GM12878 (cell line): ENCODE results near the gene SIRT7. TPM values are rescaled to one million over a fixed set of nuclear protein-coding genes. Genes with fewer than 3 reads are reported as not detected.

Source experiments
- ATAC-seq: fragments of 200-7000 bp; cut with Tn5 transposase; 3 replicates; pipeline ENCODE4 v1.9.1; 2020; ENCODE audit warnings: mild to moderate bottlenecking, moderate library complexity
- BruUV-seq: library from RNA; stranded (reverse); fragments of 400-500 nt; replicated peaks from 2 replicates; lab custom pipeline; 2021; lab: Mats Ljungman, UMichigan
- CTCF ChIA-PET: fragments of 300-600 bp; sonication (Branson Sonifier 250); formaldehyde crosslinking; extraction: SDS; loops from one replicate; lab custom pipeline; 2021; ENCODE audit warnings: inconsistent platforms; lab: Yijun Ruan, JAX
- POLR2A ChIA-PET: fragments of 350-600 bp; formaldehyde crosslinking; extraction: SDS; loops from one replicate; lab custom pipeline; 2021; ENCODE audit warnings: inconsistent platforms; lab: Charles Lee
- RAD21 ChIA-PET: fragments of 300-600 bp; sonication (Branson Sonifier 250); formaldehyde crosslinking; loops from one replicate; lab custom pipeline; 2023; ENCODE audit warnings: antibody characterized with exemption; ENCODE audit not compliant: unreplicated experiment; lab: Charles Lee
- SMC1A ChIA-PET: fragments of 300-600 bp; sonication (Branson Sonifier 250); formaldehyde crosslinking; loops from one replicate; lab custom pipeline; 2023; ENCODE audit not compliant: unreplicated experiment, uncharacterized antibody; lab: Charles Lee
- DNase-seq: peaks from one replicate; pipeline ENCODE4 v3.0.0-alpha.2; 2011; ENCODE audit warnings: low read depth, low spot score
- FAIRE-seq: peaks from 3 replicates; lab custom pipeline; 2011; peaks lifted over from hg19 to GRCh38; lab: Jason Lieb, UNC
- H2AFZ ChIP-seq: 2 replicates; pipeline ENCODE4 v1.6.0; 2011; ENCODE audit warnings: low read depth, low read length, control low read depth; ENCODE audit not compliant: control insufficient read depth
- H3K27ac ChIP-seq: 2 replicates; pipeline ENCODE4 v1.5.1; 2011; ENCODE audit warnings: control low read depth; ENCODE audit not compliant: control insufficient read depth, insufficient read depth
- H3K27me3 ChIP-seq, 2 experiments: replicated peaks in 1 of 2; 2 replicates each; pipeline versions ENCODE4 v1.6.0 to v1.6.1; 2011; ENCODE audit warnings: low read length in 1 of 2; ENCODE audit not compliant: control insufficient read depth in 2 of 2, insufficient read depth in 2 of 2
- H3K36me3 ChIP-seq, 2 experiments: 2 replicates each; pipeline ENCODE4 v1.5.1; 2011; ENCODE audit warnings: low read length in 1 of 2; ENCODE audit not compliant: control insufficient read depth in 2 of 2, insufficient read depth in 2 of 2
- H3K4me1 ChIP-seq: 2 replicates; pipeline ENCODE4 v1.6.1; 2011; ENCODE audit warnings: mild to moderate bottlenecking, low read length, moderate library complexity, mixed read lengths; ENCODE audit not compliant: control insufficient read depth, insufficient read depth
- H3K4me2 ChIP-seq: 2 replicates; pipeline ENCODE4 v1.6.0; 2011; ENCODE audit warnings: control low read depth; ENCODE audit not compliant: control insufficient read depth, insufficient read depth
- H3K4me3 ChIP-seq: fragments of 200-600 bp; sonication (generic); 2 replicates; pipeline ENCODE4 v1.5.1; 2016
- H3K79me2 ChIP-seq: 2 replicates; pipeline ENCODE4 v1.6.0; 2011; ENCODE audit warnings: low read length; ENCODE audit not compliant: control insufficient read depth, insufficient read depth
- H3K9ac ChIP-seq: 2 replicates; pipeline ENCODE4 v1.8.0; 2011; ENCODE audit warnings: low read length, control low read depth, mixed read lengths; ENCODE audit not compliant: control insufficient read depth, insufficient read depth
- H3K9me3 ChIP-seq: replicated peaks from 3 replicates; pipeline ENCODE4 v1.5.1; 2011; ENCODE audit warnings: mild to moderate bottlenecking, low read length; ENCODE audit not compliant: control insufficient read depth, insufficient read depth
- H4K20me1 ChIP-seq: 2 replicates; pipeline ENCODE4 v1.6.0; 2011; ENCODE audit not compliant: control insufficient read depth, insufficient read depth
- CBFB ChIP-seq: IDR thresholded peaks from 2 replicates; pipeline ENCODE4 v1.6.1; 2016; ENCODE audit warnings: antibody characterized with exemption, low read depth
- FOS ChIP-seq: IDR thresholded peaks from 3 replicates; pipeline ENCODE4 v1.6.1; 2011; ENCODE audit warnings: borderline replicate concordance; ENCODE audit not compliant: insufficient read length; ENCODE audit errors: extremely low read depth
- FOXM1 ChIP-seq: IDR thresholded peaks from 2 replicates; pipeline ENCODE4 v1.6.1; 2012; ENCODE audit warnings: low read depth, mild to moderate bottlenecking, inconsistent platforms, low read length, moderate library complexity
- MTA2 ChIP-seq: fragments of 450-650 bp; IDR thresholded peaks from 2 replicates; pipeline ENCODE4 v1.6.1; 2016; ENCODE audit warnings: low read depth, mild to moderate bottlenecking, moderate library complexity
- MYB ChIP-seq: fragments of 150-350 bp; IDR thresholded peaks from 2 replicates; pipeline ENCODE4 v1.6.1; 2014; ENCODE audit warnings: mild to moderate bottlenecking, low read depth, low read length, borderline replicate concordance
- NBN ChIP-seq: fragments of 450-650 bp; IDR thresholded peaks from 2 replicates; pipeline ENCODE4 v1.6.1; 2016
- RAD21 ChIP-seq: IDR thresholded peaks from 2 replicates; pipeline ENCODE4 v1.6.1; 2011; ENCODE audit warnings: mild to moderate bottlenecking, low read depth, low read length, moderate library complexity; ENCODE audit not compliant: insufficient read depth
- SRF ChIP-seq, 2 experiments: IDR thresholded peaks; 2 replicates each; pipeline ENCODE4 v1.6.1; 2011; ENCODE audit warnings: low read depth in 2 of 2, low read length in 2 of 2, mild to moderate bottlenecking in 1 of 2, moderate library complexity in 1 of 2
- SUPT20H ChIP-seq: IDR thresholded peaks from 2 replicates; pipeline ENCODE4 v1.6.1; 2011; ENCODE audit warnings: low read depth, mild to moderate bottlenecking, low read length, moderate library complexity, borderline replicate concordance; ENCODE audit not compliant: control insufficient read depth
- ZBTB11 ChIP-seq: fragments of 450-650 bp; formaldehyde crosslinking; IDR thresholded peaks from 2 replicates; pipeline ENCODE4 v1.5.0; 2022; ENCODE audit warnings: mild to moderate bottlenecking, missing genetic modification characterization
- ZBTB33 ChIP-seq: fragments of 450-650 bp; IDR thresholded peaks from 2 replicates; pipeline ENCODE4 v1.6.1; 2017; ENCODE audit warnings: mild to moderate bottlenecking
- ZSCAN29 ChIP-seq: fragments of 450-650 bp; IDR thresholded peaks from 2 replicates; pipeline ENCODE4 v1.6.1; 2017; ENCODE audit warnings: mild to moderate bottlenecking, moderate library complexity
- WGBS: methylation state at CpG from one replicate; pipeline ENCODE4 v1.1.6; 2016; ENCODE audit warnings: low lambda C conversion rate; ENCODE audit not compliant: insufficient replicate concordance, insufficient coverage; ENCODE audit errors: missing lambda C conversion rate; 5-methylcytosine and 5-hydroxymethylcytosine counted together
- in situ Hi-C: fragments of 300-500 bp; cut with MboI; formaldehyde crosslinking; loops from 9 replicates; pipeline ENCODE4 v1.14.3; 2018; ENCODE audit warnings: mixed read lengths
- intact Hi-C: fragments of 100-400 bp; cut with micrococcal nuclease; formaldehyde crosslinking; loops from one replicate; pipeline ENCODE4 v1.14.2; 2022; ENCODE audit not compliant: unreplicated experiment
- polyA plus RNA-seq, 11 experiments: library from polyadenylated mRNA; depleted of rRNA in 4 of 11; unstranded in 6 of 11; stranded (reverse) in 5 of 11; fragments of >200 nt; fragmentation: Nextera tagmentation in 4 of 11; fragmentation: Illumina TruSeq in 1 of 11; extraction: Ambion mirVana in 4 of 11; extraction: Trizol in 1 of 11; gene quantifications; 1 replicate in 1 of 11; 2 replicates in 10 of 11; pipeline versions ENCODE4 v1.2.1 to v1.2.3, GENCODE V29; 2011 to 2016; ENCODE audit warnings: inconsistent platforms in 2 of 11, missing spikeins in 2 of 11, low read depth in 1 of 11
- total RNA-seq, 4 experiments: library from RNA; depleted of rRNA in 3 of 4; stranded (reverse); fragments of >200 nt in 3 of 4; fragmentation: Illumina TruSeq in 1 of 4; extraction: Trizol in 1 of 4; gene quantifications; 2 replicates each; pipeline versions ENCODE4 v1.2.1 to v1.2.3, GENCODE V29; 2013 to 2021
- TF ChIP-seq, protein P1 (sequence below): fragments of 450-650 bp; IDR thresholded peaks from 2 replicates; pipeline ENCODE4 v1.6.1; 2018; ENCODE audit warnings: mild to moderate bottlenecking, low read depth, moderate library complexity; ENCODE audit not compliant: partially characterized antibody

The SIRT7 gene
- total and polyA plus RNA-seq, 10 of the 15 experiments (the other 5 are each of a cell fraction or from before 2014, with no cell fraction given), result 1.2 to 56.2 (median 22.7) TPM

- Histone ChIP-seq H3K4me2 (peak overlapping the region; percentile 81; the same call in 1 of the 2 replicates), H2AFZ (no peak overlapping the region), H3K36me3 (peaks cover 3 to 24% of the 10 kb centered on the region in 2 experiments; a peak in 3 of 4 replicates), H3K9me3 (no peaks in the 10 kb centered on the region), H3K4me1 (0 out of 2 replicates have a peak, but pooled peaks cover 8% of the 10 kb centered on the region), H3K79me2 (peaks cover 60% of the 10 kb centered on the region), H3K9ac (no peak overlapping the region), H4K20me1 (0 out of 2 replicates have a peak, but pooled peaks cover 3% of the 10 kb centered on the region), H3K27ac (no peak overlapping the region), H3K4me3 (peak overlapping the region; percentile 95), H3K27me3 (no peaks in the 10 kb centered on the region)
- 73% methylated on average over 20 of the region's 30 CpGs for WGBS
- ChIA-PET POLR2A (interaction anchor here (0.7 to 3.5 kb wide), 5 partner anchors 10 to 56 kb away, joined by 3 to 26 read pairs (median 10); partner anchors contain the start of genes ALYREF and ANAPC11), SMC1A (interaction anchor here (1.6 to 1.7 kb wide), 2 partner anchors 7 to 25 kb away, joined by 5 to 7 read pairs; no protein-coding TSS in a partner anchor), RAD21 (interaction anchor here (0.9 to 2.1 kb wide), 4 partner anchors 7 to 87 kb away, joined by 3 to 8 read pairs (median 4); no protein-coding TSS in a partner anchor), CTCF (interaction anchor here (0.9 to 2.5 kb wide), 12 partner anchors 8 to 169 kb away, joined by 3 to 10 read pairs (median 4); partner anchors contain the start of genes DCXR and P4HB)
- TSS peak; percentile 76 for BruUV-seq
- in situ Hi-C loops, result no loop called here
- no peak for DNase-seq
- ATAC-seq, result no peak
- intact Hi-C loops, result no loop called here
- FAIRE-seq, result no peak
- no peak for TF ChIP-seq FOS
- no peak for TF ChIP-seq NBN
- TF ChIP-seq, protein P1, sequence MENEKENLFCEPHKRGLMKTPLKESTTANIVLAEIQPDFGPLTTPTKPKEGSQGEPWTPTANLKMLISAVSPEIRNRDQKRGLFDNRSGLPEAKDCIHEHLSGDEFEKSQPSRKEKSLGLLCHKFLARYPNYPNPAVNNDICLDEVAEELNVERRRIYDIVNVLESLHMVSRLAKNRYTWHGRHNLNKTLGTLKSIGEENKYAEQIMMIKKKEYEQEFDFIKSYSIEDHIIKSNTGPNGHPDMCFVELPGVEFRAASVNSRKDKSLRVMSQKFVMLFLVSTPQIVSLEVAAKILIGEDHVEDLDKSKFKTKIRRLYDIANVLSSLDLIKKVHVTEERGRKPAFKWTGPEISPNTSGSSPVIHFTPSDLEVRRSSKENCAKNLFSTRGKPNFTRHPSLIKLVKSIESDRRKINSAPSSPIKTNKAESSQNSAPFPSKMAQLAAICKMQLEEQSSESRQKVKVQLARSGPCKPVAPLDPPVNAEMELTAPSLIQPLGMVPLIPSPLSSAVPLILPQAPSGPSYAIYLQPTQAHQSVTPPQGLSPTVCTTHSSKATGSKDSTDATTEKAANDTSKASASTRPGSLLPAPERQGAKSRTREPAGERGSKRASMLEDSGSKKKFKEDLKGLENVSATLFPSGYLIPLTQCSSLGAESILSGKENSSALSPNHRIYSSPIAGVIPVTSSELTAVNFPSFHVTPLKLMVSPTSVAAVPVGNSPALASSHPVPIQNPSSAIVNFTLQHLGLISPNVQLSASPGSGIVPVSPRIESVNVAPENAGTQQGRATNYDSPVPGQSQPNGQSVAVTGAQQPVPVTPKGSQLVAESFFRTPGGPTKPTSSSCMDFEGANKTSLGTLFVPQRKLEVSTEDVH, result no peak
- no peak for TF ChIP-seq MTA2
- TF ChIP-seq ZBTB33, result no peak
- no peak for TF ChIP-seq ZBTB11 (CRISPR knock-in tag)
- no peak for TF ChIP-seq SUPT20H
- no peak for TF ChIP-seq MYB
- no peak for TF ChIP-seq SRF (IDR thresholded peaks at IDR 0.05; ENCODE audit: low read depth in 2 of 2, low read length in 2 of 2)
- TF ChIP-seq CBFB, result no peak
- TF ChIP-seq FOXM1, result no peak
- TF ChIP-seq ZSCAN29, result no peak
- TF ChIP-seq RAD21, result no peak
These were observed 49.2 kb downstream of the SIRT7 start for GRCh38 chr17:81868674-81869220.
